GM23248 (cell line): ENCODE results near the gene C9orf72.

Experiments used
- EZH2 ChIP-seq: fragments of 200-600 bp; sonication (generic); IDR thresholded peaks from 2 replicates; pipeline ENCODE4 v1.6.1; 2018; ENCODE audit warnings: antibody characterized with exemption, mild to moderate bottlenecking; ENCODE audit not compliant: insufficient read depth, poor library complexity, severe bottlenecking
- EZH2phosphoT487 ChIP-seq: fragments of 200-600 bp; sonication (generic); IDR thresholded peaks from 2 replicates; pipeline ENCODE4 v1.6.1; 2018; ENCODE audit warnings: antibody characterized with exemption, moderate library complexity, mild to moderate bottlenecking, low read depth; ENCODE audit not compliant: insufficient read depth

DNA sequence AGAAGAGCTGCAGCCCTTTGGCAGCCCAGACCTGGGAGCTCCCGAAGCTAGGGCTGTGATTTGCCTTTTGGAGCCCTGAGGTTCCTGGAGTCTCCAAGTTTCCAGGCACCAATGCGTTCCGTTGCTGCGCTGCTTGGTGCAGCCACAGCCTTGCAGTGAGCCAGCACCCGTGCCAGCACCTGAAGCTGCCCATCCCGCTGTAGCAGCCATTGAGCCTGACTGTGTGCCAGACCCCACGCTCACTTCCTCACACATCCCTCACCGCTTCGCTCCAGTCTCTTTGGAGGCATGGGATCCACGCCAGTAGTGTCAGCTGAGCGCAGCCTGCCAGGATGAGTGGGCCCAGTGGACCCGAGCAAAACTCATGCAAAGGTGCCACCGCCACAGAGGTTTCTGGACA is 22.5 kb upstream of the C9orf72 start:
- TF ChIP-seq EZH2 (no peak), EZH2phosphoT487 (no peak)
